Thoracic aorta (tissue), 2 donors: ENCODE data around the gene RELB. TPM values are rescaled to one million over a fixed set of nuclear protein-coding genes. Genes with fewer than 3 reads are reported as not detected.

Source experiments
- ATAC-seq: fragments of 150-250 bp; one replicate; pipeline ENCODE4 v1.8.0; 2017; ENCODE audit warnings: low read depth; ENCODE audit not compliant: insufficient number of reproducible peaks, low FRiP score
- DNase-seq: peaks from one replicate; pipeline ENCODE4 v3.0.0-alpha.2; 2020; ENCODE audit warnings: low spot score
- H3K27ac ChIP-seq, 2 donors: fragments of 200-600 bp; sonication (generic); 1 replicate in 1 of 2; 2 replicates in 1 of 2; pipeline ENCODE4 v1.5.1; 2016; ENCODE audit warnings: mild to moderate bottlenecking in 2 of 2, moderate library complexity in 2 of 2
- H3K27me3 ChIP-seq: fragments of 200-600 bp; sonication (generic); replicated peaks from 2 replicates; pipeline ENCODE4 v1.6.0; 2016; ENCODE audit warnings: mild to moderate bottlenecking; ENCODE audit not compliant: insufficient read depth
- H3K36me3 ChIP-seq: fragments of 200-600 bp; sonication (generic); one replicate; pipeline ENCODE4 v1.5.1; 2016
- H3K4me1 ChIP-seq, 2 donors: fragments of 200-600 bp; sonication (generic); 1 replicate in 1 of 2; 2 replicates in 1 of 2; pipeline versions ENCODE4 v1.5.1 to v1.6.0; 2016; ENCODE audit warnings: low read depth in 2 of 2, mild to moderate bottlenecking in 1 of 2; ENCODE audit not compliant: control insufficient read depth in 1 of 2
- H3K4me3 ChIP-seq: fragments of 200-600 bp; sonication (generic); 2 replicates; pipeline ENCODE4 v1.5.1; 2016; ENCODE audit warnings: mild to moderate bottlenecking
- H3K9me3 ChIP-seq: fragments of 200-600 bp; sonication (generic); 2 replicates; pipeline ENCODE4 v1.5.1; 2016
- total RNA-seq, 2 donors: library from RNA; depleted of rRNA; stranded (reverse); fragments of >200 nt; gene quantifications; one replicate each; pipeline versions ENCODE4 v1.1.0 to v1.2.3, GENCODE V29; 2016
- TF ChIP-seq, protein P1 (sequence below): fragments of 200-600 bp; sonication (generic); IDR thresholded peaks from one replicate; pipeline ENCODE4 v1.5.1; 2019; ENCODE audit warnings: antibody characterized with exemption

RELB gene
- total RNA-seq, 2 donors from 2014 or later, result 20.6 to 38.6 TPM

- Histone ChIP-seq H3K4me3 (no peak overlapping the region), H3K27me3 (no peaks in the 10 kb centered on the region), H3K4me1 (peaks cover 1 to 5% of the 10 kb centered on the region in 2 donors), H3K27ac (no peak overlapping the region), H3K9me3 (no peaks in the 10 kb centered on the region), H3K36me3 (peaks cover 31% of the 10 kb centered on the region)
- DNase-seq (no peak), ATAC-seq (no peak)
- TF ChIP-seq, protein P1, sequence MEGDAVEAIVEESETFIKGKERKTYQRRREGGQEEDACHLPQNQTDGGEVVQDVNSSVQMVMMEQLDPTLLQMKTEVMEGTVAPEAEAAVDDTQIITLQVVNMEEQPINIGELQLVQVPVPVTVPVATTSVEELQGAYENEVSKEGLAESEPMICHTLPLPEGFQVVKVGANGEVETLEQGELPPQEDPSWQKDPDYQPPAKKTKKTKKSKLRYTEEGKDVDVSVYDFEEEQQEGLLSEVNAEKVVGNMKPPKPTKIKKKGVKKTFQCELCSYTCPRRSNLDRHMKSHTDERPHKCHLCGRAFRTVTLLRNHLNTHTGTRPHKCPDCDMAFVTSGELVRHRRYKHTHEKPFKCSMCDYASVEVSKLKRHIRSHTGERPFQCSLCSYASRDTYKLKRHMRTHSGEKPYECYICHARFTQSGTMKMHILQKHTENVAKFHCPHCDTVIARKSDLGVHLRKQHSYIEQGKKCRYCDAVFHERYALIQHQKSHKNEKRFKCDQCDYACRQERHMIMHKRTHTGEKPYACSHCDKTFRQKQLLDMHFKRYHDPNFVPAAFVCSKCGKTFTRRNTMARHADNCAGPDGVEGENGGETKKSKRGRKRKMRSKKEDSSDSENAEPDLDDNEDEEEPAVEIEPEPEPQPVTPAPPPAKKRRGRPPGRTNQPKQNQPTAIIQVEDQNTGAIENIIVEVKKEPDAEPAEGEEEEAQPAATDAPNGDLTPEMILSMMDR, result no peak
Observed at GRCh38 chr19:45071545-45071938, 70.3 kb downstream of the RELB start.

DNA sequence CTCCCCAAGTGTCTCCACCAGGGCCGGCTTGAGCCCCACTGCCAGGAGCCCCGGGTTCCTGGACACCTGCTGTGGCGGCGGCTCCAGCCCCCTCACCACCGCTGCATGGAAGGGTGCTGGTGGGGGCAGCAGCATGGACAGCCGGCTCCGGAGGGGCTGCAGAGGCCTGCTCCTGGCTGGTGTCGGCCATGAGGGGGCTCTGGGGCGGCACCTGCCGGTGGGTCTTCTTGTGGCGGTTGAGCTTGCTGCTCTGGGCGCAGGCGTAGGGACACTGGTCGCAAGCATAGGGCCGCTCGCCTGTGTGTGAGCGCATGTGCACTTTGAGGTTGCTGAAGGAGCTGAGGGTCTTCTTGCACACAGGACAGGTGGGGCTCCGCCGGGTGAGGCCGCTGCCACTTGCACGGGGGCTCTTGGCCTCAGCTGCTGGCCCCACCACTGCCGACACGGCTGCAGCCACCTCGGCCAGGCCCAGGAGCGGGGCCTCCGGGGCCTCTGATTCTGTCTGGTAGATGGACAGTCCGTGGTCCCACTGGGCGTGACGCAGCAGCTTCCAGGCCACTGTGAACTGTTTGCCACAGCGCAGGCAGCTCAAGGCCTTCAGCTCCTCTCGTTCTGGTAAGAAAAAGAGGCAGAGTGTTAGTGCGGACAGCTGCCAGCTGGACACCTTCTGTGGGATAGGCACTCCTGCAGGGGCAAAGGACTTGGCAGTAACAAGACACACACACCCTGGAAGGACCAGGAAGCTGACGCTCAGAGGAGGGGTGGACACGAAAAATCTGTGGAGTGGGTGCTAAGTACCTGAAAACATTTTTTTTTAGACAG, 70.9 kb downstream of the RELB start:
- Histone ChIP-seq H3K4me1 (peaks cover 5 to 11% of the 10 kb centered on the region in 2 donors), H3K27ac (no peak overlapping the region), H3K4me3 (no peak overlapping the region), H3K36me3 (peaks cover 28% of the 10 kb centered on the region), H3K9me3 (no peaks in the 10 kb centered on the region), H3K27me3 (no peaks in the 10 kb centered on the region)
- TF ChIP-seq, protein P1, result no peak
- ATAC-seq (no peak), DNase-seq (no peak)

GRCh38 chr19:45074744-45075300, 73.6 kb downstream of the RELB start:
- Histone ChIP-seq H3K9me3 (no peaks in the 10 kb centered on the region), H3K4me3 (peak overlapping the region; percentile 71), H3K27ac (no peak overlapping the region), H3K4me1 (peaks cover 9 to 19% of the 10 kb centered on the region in 2 donors), H3K36me3 (peaks cover 11% of the 10 kb centered on the region), H3K27me3 (no peaks in the 10 kb centered on the region)
- DNase-seq (no peak), ATAC-seq (no peak)
- TF ChIP-seq, protein P1, result no peak

GRCh38 chr19:45075301-45076028, 74.2 kb downstream of the RELB start:
- Histone ChIP-seq H3K9me3 (no peaks in the 10 kb centered on the region), H3K4me3 (peak overlapping the region; percentile 71), H3K27me3 (no peaks in the 10 kb centered on the region), H3K36me3 (peaks cover 4% of the 10 kb centered on the region), H3K4me1 (peaks cover 15 to 25% of the 10 kb centered on the region in 2 donors), H3K27ac (peak overlapping the region; percentile 38 to 55)
- ATAC-seq (no peak), DNase-seq (no peak)
- TF ChIP-seq, protein P1, result no peak
